ENCODE data around the gene RNU6-9. TPM values are rescaled to one million over a fixed set of nuclear protein-coding genes. Genes with fewer than 3 reads are reported as not detected.
"Not testable (repeated sequence)": the region's sequence is repeated elsewhere in the genome, so short reads cannot be mapped to it uniquely, and the experiment has no call there.

The RNU6-9 gene
- total RNA-seq, 1 donor from 2014 or later = not detected

GRCh38 chr19:875265-875879 lies 17.9 kb upstream of the RNU6-9 start:
- Histone ChIP-seq H3K4me3 (ENCODE audit: insufficient read depth, low read depth, low read length) (no peak overlapping the region), H3K27ac (ENCODE audit: low read depth, low read length) (no peak overlapping the region), H3K36me3 (ENCODE audit: insufficient read depth, low read length) (peaks cover 4% of the 10 kb centered on the region), H4K20me1 (ENCODE audit: insufficient read depth, low read length) (peaks cover 11% of the 10 kb centered on the region), H3K4me2 (ENCODE audit: low read length) (no peak overlapping the region), H3K27me3 (ENCODE audit: insufficient read depth, low read length) (no peaks in the 10 kb centered on the region), H3K4me1 (ENCODE audit: insufficient read depth, low read length) (peaks cover 2% of the 10 kb centered on the region), H3K9me3 (ENCODE audit: insufficient read depth, low read depth, low read length) (no peaks in the 10 kb centered on the region), H3K79me2 (ENCODE audit: insufficient read depth, low read length) (no peaks in the 10 kb centered on the region), H3K9ac (ENCODE audit: low read length) (no peak overlapping the region), H2AFZ (ENCODE audit: low read depth, low read length) (no peak overlapping the region)
- Mint-ChIP-seq H3K27ac (ENCODE audit: unreplicated experiment) (no peak overlapping the region), H3K36me3 (ENCODE audit: low read depth, unreplicated experiment) (peaks cover 6% of the 10 kb centered on the region), H3K9me3 (ENCODE audit: unreplicated experiment) (no peaks in the 10 kb centered on the region), H3K27me3 (ENCODE audit: low read depth, unreplicated experiment) (no peaks in the 10 kb centered on the region), H3K4me1 (ENCODE audit: low read depth, unreplicated experiment) (peaks cover 2% of the 10 kb centered on the region), H3K4me3 (ENCODE audit: unreplicated experiment) (no peak overlapping the region)
- no peak for DNase-seq (ENCODE audit: low read depth)
- FAIRE-seq = no peak
- TF ChIP-seq, protein P1, sequence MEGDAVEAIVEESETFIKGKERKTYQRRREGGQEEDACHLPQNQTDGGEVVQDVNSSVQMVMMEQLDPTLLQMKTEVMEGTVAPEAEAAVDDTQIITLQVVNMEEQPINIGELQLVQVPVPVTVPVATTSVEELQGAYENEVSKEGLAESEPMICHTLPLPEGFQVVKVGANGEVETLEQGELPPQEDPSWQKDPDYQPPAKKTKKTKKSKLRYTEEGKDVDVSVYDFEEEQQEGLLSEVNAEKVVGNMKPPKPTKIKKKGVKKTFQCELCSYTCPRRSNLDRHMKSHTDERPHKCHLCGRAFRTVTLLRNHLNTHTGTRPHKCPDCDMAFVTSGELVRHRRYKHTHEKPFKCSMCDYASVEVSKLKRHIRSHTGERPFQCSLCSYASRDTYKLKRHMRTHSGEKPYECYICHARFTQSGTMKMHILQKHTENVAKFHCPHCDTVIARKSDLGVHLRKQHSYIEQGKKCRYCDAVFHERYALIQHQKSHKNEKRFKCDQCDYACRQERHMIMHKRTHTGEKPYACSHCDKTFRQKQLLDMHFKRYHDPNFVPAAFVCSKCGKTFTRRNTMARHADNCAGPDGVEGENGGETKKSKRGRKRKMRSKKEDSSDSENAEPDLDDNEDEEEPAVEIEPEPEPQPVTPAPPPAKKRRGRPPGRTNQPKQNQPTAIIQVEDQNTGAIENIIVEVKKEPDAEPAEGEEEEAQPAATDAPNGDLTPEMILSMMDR (IDR thresholded peaks at IDR 0.05; ENCODE audit: insufficient read depth, low read depth, low read length) = no peak
- no peak for TF ChIP-seq EZH2 (IDR thresholded peaks at IDR 0.05; ENCODE audit: insufficient read depth, low read length)

DNA sequence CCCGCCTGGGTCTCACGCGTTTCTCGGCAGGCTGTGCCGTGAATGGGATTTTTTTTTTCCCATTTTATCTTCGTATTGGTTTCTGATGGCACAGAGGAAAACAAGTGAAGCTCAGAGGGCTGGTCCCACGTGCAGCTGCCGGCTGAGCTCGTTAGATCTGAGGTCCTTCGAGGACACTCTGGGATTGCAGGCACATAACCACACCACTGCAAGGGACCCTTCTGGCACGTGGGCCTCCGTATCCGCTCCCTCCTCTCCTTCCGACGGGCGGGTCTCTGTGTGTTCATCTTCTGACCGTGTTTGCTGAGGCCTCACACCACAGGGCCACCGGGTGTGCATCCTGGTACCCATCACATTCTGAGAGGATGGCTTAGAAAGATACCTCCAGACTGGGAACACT lies 17.2 kb upstream of the RNU6-9 start:
- Mint-ChIP-seq H3K4me3 (ENCODE audit: unreplicated experiment) (no peak overlapping the region), H3K4me1 (ENCODE audit: low read depth, unreplicated experiment) (peaks cover 2% of the 10 kb centered on the region), H3K36me3 (ENCODE audit: low read depth, unreplicated experiment) (peaks cover 8% of the 10 kb centered on the region), H3K27me3 (ENCODE audit: low read depth, unreplicated experiment) (no peaks in the 10 kb centered on the region), H3K9me3 (ENCODE audit: unreplicated experiment) (no peaks in the 10 kb centered on the region), H3K27ac (ENCODE audit: unreplicated experiment) (no peak overlapping the region)
- Histone ChIP-seq H3K4me2 (ENCODE audit: low read length) (no peak overlapping the region), H3K4me3 (ENCODE audit: insufficient read depth, low read depth, low read length) (no peak overlapping the region), H2AFZ (ENCODE audit: low read depth, low read length) (no peak overlapping the region), H3K27me3 (ENCODE audit: insufficient read depth, low read length) (no peaks in the 10 kb centered on the region), H3K27ac (ENCODE audit: low read depth, low read length) (no peak overlapping the region), H3K36me3 (ENCODE audit: insufficient read depth, low read length) (peaks cover 4% of the 10 kb centered on the region), H3K9ac (ENCODE audit: low read length) (no peak overlapping the region), H3K4me1 (ENCODE audit: insufficient read depth, low read length) (peaks cover 2% of the 10 kb centered on the region), H3K79me2 (ENCODE audit: insufficient read depth, low read length) (no peaks in the 10 kb centered on the region), H4K20me1 (ENCODE audit: insufficient read depth, low read length) (peaks cover 8% of the 10 kb centered on the region), H3K9me3 (ENCODE audit: insufficient read depth, low read depth, low read length) (no peaks in the 10 kb centered on the region)
- DNase-seq (ENCODE audit: low read depth) = no peak
- TF ChIP-seq, protein P1 (IDR thresholded peaks at IDR 0.05; ENCODE audit: insufficient read depth, low read depth, low read length) = no peak
- TF ChIP-seq EZH2 (IDR thresholded peaks at IDR 0.05; ENCODE audit: insufficient read depth, low read length) = no peak
- no peak for FAIRE-seq

DNA sequence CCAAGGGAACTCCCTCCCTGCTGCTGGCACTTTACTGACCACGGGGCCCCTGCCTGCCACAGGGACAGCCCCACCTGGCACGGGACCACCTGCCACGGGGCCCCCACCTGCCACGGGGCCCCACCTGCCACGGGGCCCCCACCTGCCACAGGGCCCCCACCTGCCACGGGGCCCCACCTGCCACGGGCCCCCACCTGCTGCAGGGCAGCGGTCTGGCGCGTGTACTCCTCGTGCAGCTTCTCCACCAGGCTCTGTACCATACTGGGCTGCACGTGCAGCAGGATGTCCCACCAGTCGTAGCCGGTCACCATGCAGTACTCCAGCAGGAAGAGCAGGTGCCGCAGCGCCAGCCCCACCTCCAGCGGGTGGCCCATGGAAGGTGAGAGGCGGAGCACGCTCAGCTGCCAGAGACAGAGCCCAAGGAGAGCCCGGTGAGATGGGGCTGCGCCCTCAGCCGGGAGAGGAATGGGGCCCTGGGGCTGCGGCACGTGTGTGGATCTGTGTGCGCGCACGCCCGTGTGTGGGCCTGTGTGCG lies 16.4 kb upstream of the RNU6-9 start:
- Mint-ChIP-seq H3K4me1 (ENCODE audit: low read depth, unreplicated experiment) (no peaks in the 10 kb centered on the region), H3K27me3 (ENCODE audit: low read depth, unreplicated experiment) (no peaks in the 10 kb centered on the region), H3K9me3 (ENCODE audit: unreplicated experiment) (no peaks in the 10 kb centered on the region), H3K4me3 (ENCODE audit: unreplicated experiment) (no peak overlapping the region), H3K27ac (ENCODE audit: unreplicated experiment) (no peak overlapping the region), H3K36me3 (ENCODE audit: low read depth, unreplicated experiment) (peaks cover 13% of the 10 kb centered on the region)
- Histone ChIP-seq H3K4me3 (ENCODE audit: insufficient read depth, low read depth, low read length) (no peak overlapping the region), H2AFZ (ENCODE audit: low read depth, low read length) (no peak overlapping the region), H3K27me3 (ENCODE audit: insufficient read depth, low read length) (no peaks in the 10 kb centered on the region), H3K4me1 (ENCODE audit: insufficient read depth, low read length) (no peaks in the 10 kb centered on the region), H3K4me2 (ENCODE audit: low read length) (no peak overlapping the region), H3K9ac (ENCODE audit: low read length) (no peak overlapping the region), H3K9me3 (ENCODE audit: insufficient read depth, low read depth, low read length) (no peaks in the 10 kb centered on the region), H3K79me2 (ENCODE audit: insufficient read depth, low read length) (no peaks in the 10 kb centered on the region), H4K20me1 (ENCODE audit: insufficient read depth, low read length) (peaks cover 4% of the 10 kb centered on the region), H3K27ac (ENCODE audit: low read depth, low read length) (no peak overlapping the region), H3K36me3 (ENCODE audit: insufficient read depth, low read length) (peaks cover 8% of the 10 kb centered on the region)
- no peak for TF ChIP-seq EZH2 (IDR thresholded peaks at IDR 0.05; ENCODE audit: insufficient read depth, low read length)
- TF ChIP-seq, protein P1 (IDR thresholded peaks at IDR 0.05; ENCODE audit: insufficient read depth, low read depth, low read length) = no peak
- DNase-seq (ENCODE audit: low read depth) = no peak
- FAIRE-seq = no peak

GRCh38 chr19:877992-878660 lies 15.2 kb upstream of the RNU6-9 start:
- H3K4me3 ChIP-seq (ENCODE audit: insufficient read depth, low read depth, low read length); H3K4me3 Mint-ChIP-seq (ENCODE audit: unreplicated experiment); H3K9me3 Mint-ChIP-seq (ENCODE audit: unreplicated experiment); H3K79me2 ChIP-seq (ENCODE audit: insufficient read depth, low read length); H2AFZ ChIP-seq (ENCODE audit: low read depth, low read length); H3K9ac ChIP-seq (ENCODE audit: low read length); H3K27me3 Mint-ChIP-seq (ENCODE audit: low read depth, unreplicated experiment); H3K4me1 Mint-ChIP-seq (ENCODE audit: low read depth, unreplicated experiment); H3K4me1 ChIP-seq (ENCODE audit: insufficient read depth, low read length); FAIRE-seq; H3K27ac Mint-ChIP-seq (ENCODE audit: unreplicated experiment); H3K27ac ChIP-seq (ENCODE audit: low read depth, low read length); H3K9me3 ChIP-seq (ENCODE audit: insufficient read depth, low read depth, low read length); H3K4me2 ChIP-seq (ENCODE audit: low read length); H3K27me3 ChIP-seq (ENCODE audit: insufficient read depth, low read length); DNase-seq (ENCODE audit: low read depth): not testable (repeated sequence)
- peaks cover 11% of the 10 kb centered on the region for H4K20me1 ChIP-seq (ENCODE audit: insufficient read depth, low read length)
- peaks cover 16% of the 10 kb centered on the region for H3K36me3 Mint-ChIP-seq (ENCODE audit: low read depth, unreplicated experiment)
- peaks cover 11% of the 10 kb centered on the region for H3K36me3 ChIP-seq (ENCODE audit: insufficient read depth, low read length)
